ENCODE data around the gene GJC1. TPM values are rescaled to one million over a fixed set of nuclear protein-coding genes. Genes with fewer than 3 reads are reported as not detected.

The GJC1 gene
- polyA plus RNA-seq (ENCODE audit: insufficient read length in 10 of 10): 10 to 100 TPM; 17.9 to 36.6 (median 22.9) TPM
- long read RNA-seq, donor 1, full-length matches to known transcripts: 1 of 13 reads
- long read RNA-seq, donor 1, partial matches to known transcripts: 12 of 13 reads
- long read RNA-seq, donor 1, other reads (novel, unspliced or antisense): 0 of 13 reads
- long read RNA-seq, donor 2, partial matches to known transcripts: 0 of 5 reads
- long read RNA-seq, donor 2, other reads (novel, unspliced or antisense): 0 of 5 reads
- long read RNA-seq, donor 3: 0 reads
- long read RNA-seq, donor 4, full-length matches to known transcripts: 3 of 3 reads
- long read RNA-seq, donor 4, partial matches to known transcripts: 0 of 3 reads
- long read RNA-seq, donor 4, other reads (novel, unspliced or antisense): 0 of 3 reads
- long read RNA-seq, donor 5, full-length matches to known transcripts: 5 of 5 reads
- long read RNA-seq, donor 5, partial matches to known transcripts: 0 of 5 reads
- long read RNA-seq, donor 5, other reads (novel, unspliced or antisense): 0 of 5 reads
- long read RNA-seq, donor 6, full-length matches to known transcripts: 3 of 3 reads
- long read RNA-seq, donor 6, partial matches to known transcripts: 0 of 3 reads
- long read RNA-seq, donor 6, other reads (novel, unspliced or antisense): 0 of 3 reads
- long read RNA-seq, donor 7, partial matches to known transcripts: 16 of 19 reads
- long read RNA-seq, donor 7, other reads (novel, unspliced or antisense): 0 of 19 reads
- long read RNA-seq, donor 8, partial matches to known transcripts: 10 of 12 reads
- long read RNA-seq, donor 8, other reads (novel, unspliced or antisense): 0 of 12 reads
- long read RNA-seq, donor 9, partial matches to known transcripts: 0 of 1 reads
- long read RNA-seq, donor 9, other reads (novel, unspliced or antisense): 0 of 1 reads

GRCh38 chr17:44829523-44830358 lies at the start of gene GJC1:
GJC1 (minus strand) TSS chr17:44830287; CDS start chr17:44805817, 24,470 bp downstream.
- DNase-seq: peak in 2 of 3 donors; percentile 40 to 73

- no peak for DNase-seq
Observed at GRCh38 chr17:44879376-44879775, 49.3 kb upstream of the GJC1 start.

GRCh38 chr17:44878627-44879221 lies 48.6 kb upstream of the GJC1 start:
- DNase-seq: peak; percentile 48 to 68 (median 50)

- no peak for DNase-seq
Observed at GRCh38 chr17:44877121-44877520, 47.0 kb upstream of the GJC1 start.

- no peak for DNase-seq
Observed at GRCh38 chr17:44875761-44876160, 45.7 kb upstream of the GJC1 start.

- no peak for DNase-seq
Observed at GRCh38 chr17:44872131-44872768, 42.2 kb upstream of the GJC1 start.

GRCh38 chr17:44871556-44871955 lies 41.5 kb upstream of the GJC1 start:
- DNase-seq: no peak

- DNase-seq: no peak
Observed at GRCh38 chr17:44867841-44868240, 37.8 kb upstream of the GJC1 start.

GRCh38 chr17:44865931-44866330 lies 35.8 kb upstream of the GJC1 start:
- DNase-seq: peak in 1 of 3 donors; percentile 55

GRCh38 chr17:44865231-44865660 lies 35.2 kb upstream of the GJC1 start:
- peak; percentile 75 to 83 (median 81) for DNase-seq

GRCh38 chr17:44864831-44865230 lies 34.7 kb upstream of the GJC1 start:
- no peak for DNase-seq

GRCh38 chr17:44863061-44863918 lies 33.2 kb upstream of the GJC1 start:
- no peak for DNase-seq

GRCh38 chr17:44862278-44862914 lies 32.3 kb upstream of the GJC1 start:
- no peak for DNase-seq

GRCh38 chr17:44859701-44860100 lies 29.6 kb upstream of the GJC1 start:
- DNase-seq: no peak

- no peak for DNase-seq
Observed at GRCh38 chr17:44854192-44854591, 24.1 kb upstream of the GJC1 start.

- DNase-seq: no peak
Observed at GRCh38 chr17:44850612-44851011, 20.5 kb upstream of the GJC1 start.

- DNase-seq: no peak
Observed at GRCh38 chr17:44850025-44850424, 19.9 kb upstream of the GJC1 start.

GRCh38 chr17:44848961-44849489 lies 18.9 kb upstream of the GJC1 start:
- DNase-seq: no peak

- no peak for DNase-seq
Observed at GRCh38 chr17:44848257-44848795, 18.2 kb upstream of the GJC1 start.
